Stimulated activated naive CD8-positive, alpha-beta T cell treated with anti-CD3 and anti-CD28 coated beads, Interleukin-15, amount 100 ng/mL, for 72 hours (primary cell): ENCODE results near the gene ASB4.

Experiments
- ATAC-seq: fragments of 150-1000 bp; cut with Tn5 transposase; 2 replicates; pipeline ENCODE4 v1.10.0; 2021; ENCODE audit warnings: mild to moderate bottlenecking, moderate library complexity
- DNase-seq, 2 donors: peaks; one replicate each; pipeline ENCODE4 v3.0.0; 2021 to 2022
- H3K27ac Mint-ChIP-seq, 2 donors: one replicate each; pipeline ENCODE4 v1.8.0; 2022; ENCODE audit warnings: mild to moderate bottlenecking in 2 of 2, mixed read lengths in 2 of 2, moderate library complexity in 2 of 2
- H3K27me3 Mint-ChIP-seq: one replicate; pipeline ENCODE4 v1.8.0; 2022; ENCODE audit warnings: mixed read lengths
- H3K4me1 Mint-ChIP-seq: one replicate; pipeline ENCODE4 v1.8.0; 2022; ENCODE audit warnings: mild to moderate bottlenecking, mixed read lengths
- H3K4me3 Mint-ChIP-seq, 2 donors: one replicate each; pipeline ENCODE4 v1.8.0; 2022; ENCODE audit warnings: mild to moderate bottlenecking in 2 of 2, mixed read lengths in 2 of 2, moderate library complexity in 1 of 2
- H3K9me3 Mint-ChIP-seq, 2 donors: one replicate each; pipeline ENCODE4 v1.8.0; 2022; ENCODE audit warnings: mixed read lengths in 2 of 2

ASB4 gene

DNA sequence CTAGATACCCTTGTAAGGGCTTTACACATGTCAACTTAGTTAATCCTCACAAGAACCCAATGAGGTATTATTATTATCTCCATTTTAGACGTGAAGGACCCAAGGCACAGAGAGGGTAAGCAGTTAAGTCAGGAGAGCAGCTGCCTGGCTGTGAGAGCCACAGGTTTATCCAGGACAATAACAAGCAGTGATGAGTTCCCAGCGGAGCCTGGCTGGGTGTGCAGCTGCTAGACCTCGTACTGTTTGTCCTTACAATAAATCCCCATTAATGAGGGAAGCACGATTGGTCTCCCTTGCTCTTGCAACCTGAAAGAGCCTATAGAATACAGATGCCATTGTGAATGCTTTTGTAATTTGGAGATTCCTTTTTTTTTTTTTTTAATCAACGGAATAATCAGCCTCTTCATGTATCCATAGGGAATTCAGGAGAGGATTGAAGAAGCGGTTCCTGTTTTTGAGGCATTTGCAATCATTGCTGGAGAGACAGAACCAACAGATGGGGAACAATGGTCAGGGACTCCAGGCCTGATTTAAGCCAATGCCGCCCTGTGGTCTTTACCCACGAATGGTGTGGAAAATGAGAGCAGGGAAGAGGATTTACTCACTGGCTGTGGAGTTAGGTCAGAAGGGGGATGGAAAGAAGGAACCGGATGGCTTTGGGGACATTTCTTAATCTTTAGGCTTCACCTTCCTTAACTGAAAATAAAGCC is 12.3 kb upstream of the ASB4 start:
- no peak for DNase-seq
- no peak overlapping the region for H3K4me3 Mint-ChIP-seq
- H3K27ac Mint-ChIP-seq = no peak overlapping the region
- ATAC-seq = no peak
- no peaks in the 10 kb centered on the region for H3K9me3 Mint-ChIP-seq
- peaks cover 11% of the 10 kb centered on the region for H3K27me3 Mint-ChIP-seq
- peaks cover 16% of the 10 kb centered on the region for H3K4me1 Mint-ChIP-seq

- DNase-seq = no peak
- no peak overlapping the region for H3K4me3 Mint-ChIP-seq
- peaks cover 13% of the 10 kb centered on the region for H3K27me3 Mint-ChIP-seq
- H3K9me3 Mint-ChIP-seq = no peaks in the 10 kb centered on the region
- no peak for ATAC-seq
- H3K27ac Mint-ChIP-seq = no peak overlapping the region
- peaks cover under 1% of the 10 kb centered on the region for H3K4me1 Mint-ChIP-seq
Observed at GRCh38 chr7:95476072-95476847, 9.5 kb upstream of the ASB4 start.

DNA sequence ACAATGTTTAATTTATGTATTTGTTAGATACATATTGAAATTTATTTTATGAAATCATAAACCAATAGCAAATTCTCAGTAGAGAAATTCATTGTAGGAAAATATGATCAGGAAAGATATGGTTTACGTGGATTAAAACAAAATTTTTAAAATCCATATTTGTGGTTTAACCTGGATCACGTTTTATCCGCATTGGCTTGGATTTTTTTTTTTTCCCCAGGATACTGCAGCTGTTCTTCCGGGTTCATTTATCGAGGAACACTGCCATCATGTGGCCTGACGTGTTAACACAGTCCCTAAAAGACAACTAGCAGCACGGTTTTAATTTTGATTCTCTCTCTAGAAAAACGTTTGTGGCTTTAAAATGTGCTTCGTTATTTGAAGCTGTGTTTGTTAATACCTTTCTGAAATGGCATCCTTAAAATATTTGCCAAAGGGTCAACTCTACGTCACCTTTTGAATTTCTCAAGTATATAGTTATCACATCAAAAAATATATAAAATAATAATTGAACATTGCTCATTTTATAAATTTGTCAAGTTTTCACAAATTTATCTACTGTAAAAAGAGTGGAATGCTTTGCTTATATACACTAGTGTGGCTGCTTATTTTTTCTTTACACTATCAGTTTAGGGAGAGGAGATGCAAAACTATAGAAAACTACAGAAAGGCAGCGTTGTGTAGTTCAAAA is 8.7 kb upstream of the ASB4 start:
- ATAC-seq (no peak), DNase-seq (peak; percentile 20 to 28)
- H3K4me3 Mint-ChIP-seq = no peak overlapping the region
- no peak overlapping the region for H3K27ac Mint-ChIP-seq
- peaks cover 13% of the 10 kb centered on the region for H3K27me3 Mint-ChIP-seq
- H3K9me3 Mint-ChIP-seq = no peaks in the 10 kb centered on the region
- H3K4me1 Mint-ChIP-seq = no peaks in the 10 kb centered on the region

- no peak for DNase-seq
- Mint-ChIP-seq H3K9me3 (no peaks in the 10 kb centered on the region), H3K27ac (no peak overlapping the region), H3K27me3 (peaks cover 13% of the 10 kb centered on the region), H3K4me1 (no peaks in the 10 kb centered on the region), H3K4me3 (no peak overlapping the region)
- no peak for ATAC-seq
Observed at GRCh38 chr7:95478272-95479037, 7.3 kb upstream of the ASB4 start.

DNA sequence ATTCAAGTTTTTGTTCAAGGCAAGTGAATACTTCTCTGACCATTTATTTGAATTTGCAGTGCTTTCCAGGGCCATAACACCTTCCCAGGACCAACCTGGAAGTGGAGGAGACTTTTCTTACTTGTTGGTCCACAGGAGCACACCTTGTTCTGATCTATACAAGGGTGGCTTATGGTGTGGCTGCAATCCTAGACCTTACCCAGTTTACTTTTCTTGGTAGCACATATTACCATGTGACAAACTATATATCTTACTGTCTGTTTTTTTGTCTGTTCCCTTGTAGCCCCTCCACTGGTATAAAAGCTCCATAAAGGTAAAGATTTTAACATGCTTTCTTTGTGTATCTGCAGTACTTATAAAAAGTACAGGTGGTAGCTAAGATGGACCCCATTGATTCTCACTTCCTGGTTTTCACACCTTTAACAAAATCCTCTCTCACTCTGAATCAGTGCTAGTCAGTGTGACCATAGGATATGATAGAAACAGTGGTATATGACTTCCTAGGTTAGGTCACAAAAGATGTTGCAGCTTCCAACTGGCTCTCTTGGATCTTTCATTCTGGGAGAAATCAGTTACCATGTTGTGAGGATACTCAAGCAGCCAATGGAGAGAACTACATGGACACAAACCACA is 5.6 kb upstream of the ASB4 start:
- no peaks in the 10 kb centered on the region for H3K9me3 Mint-ChIP-seq
- no peak overlapping the region for H3K27ac Mint-ChIP-seq
- no peak for ATAC-seq
- no peak overlapping the region for H3K4me3 Mint-ChIP-seq
- no peaks in the 10 kb centered on the region for H3K4me1 Mint-ChIP-seq
- no peak for DNase-seq
- H3K27me3 Mint-ChIP-seq = peaks cover 13% of the 10 kb centered on the region

GRCh38 chr7:95481271-95482165 is 4.2 kb upstream of the ASB4 start:
- Mint-ChIP-seq H3K4me3 (no peak overlapping the region), H3K27me3 (peaks cover 13% of the 10 kb centered on the region), H3K4me1 (no peaks in the 10 kb centered on the region), H3K9me3 (no peaks in the 10 kb centered on the region), H3K27ac (no peak overlapping the region)
- ATAC-seq (no peak), DNase-seq (no peak)

DNA sequence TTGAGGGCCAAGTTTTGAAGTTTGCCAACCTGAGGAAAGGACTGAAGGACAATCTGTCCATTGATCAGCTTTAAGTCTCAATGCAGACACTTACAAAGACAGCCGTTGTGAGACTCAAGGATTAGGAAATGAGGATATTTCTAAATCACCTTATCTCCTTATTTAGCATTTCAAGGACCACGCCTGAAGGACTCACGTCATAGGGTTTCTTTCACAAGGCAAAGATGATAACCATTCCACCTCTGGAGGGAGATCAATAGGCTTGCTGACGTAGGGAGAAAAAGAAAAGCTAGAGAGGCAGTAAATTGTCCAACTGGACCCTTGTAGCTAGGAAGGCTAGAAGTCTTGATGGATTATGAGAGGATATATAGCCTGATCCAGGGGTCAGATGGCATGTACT is 3.3 kb upstream of the ASB4 start:
- ATAC-seq (no peak), DNase-seq (no peak)
- Mint-ChIP-seq H3K27me3 (peaks cover 12% of the 10 kb centered on the region), H3K4me1 (no peaks in the 10 kb centered on the region), H3K27ac (no peak overlapping the region), H3K4me3 (no peak overlapping the region), H3K9me3 (no peaks in the 10 kb centered on the region)

- Mint-ChIP-seq H3K9me3 (no peaks in the 10 kb centered on the region), H3K4me1 (no peaks in the 10 kb centered on the region), H3K4me3 (no peak overlapping the region), H3K27ac (no peak overlapping the region), H3K27me3 (peaks cover 17% of the 10 kb centered on the region)
- DNase-seq (no peak), ATAC-seq (no peak)
Observed at GRCh38 chr7:95490231-95490762, 4.6 kb downstream of the ASB4 start.

DNA sequence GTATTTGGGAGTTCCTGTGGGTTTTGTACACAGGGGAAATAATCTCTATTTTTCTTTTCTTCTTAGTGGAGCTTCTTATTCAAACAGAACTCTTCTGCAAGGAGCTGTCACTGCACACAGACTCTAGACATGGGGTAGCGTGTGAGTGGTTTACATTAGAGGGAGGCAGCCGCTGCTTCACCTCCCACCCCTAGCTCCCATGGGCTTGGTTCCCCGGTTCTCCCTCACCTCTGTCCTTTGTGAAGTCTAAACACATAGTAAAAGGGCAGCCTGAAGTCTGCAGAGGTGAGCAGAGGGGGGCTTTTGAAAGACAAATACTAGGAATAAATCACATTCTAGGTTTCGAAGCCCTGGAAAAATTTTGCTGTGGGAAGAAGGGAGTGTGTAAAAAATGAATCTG is 5.5 kb downstream of the ASB4 start:
- H3K4me3 Mint-ChIP-seq = no peak overlapping the region

DNA sequence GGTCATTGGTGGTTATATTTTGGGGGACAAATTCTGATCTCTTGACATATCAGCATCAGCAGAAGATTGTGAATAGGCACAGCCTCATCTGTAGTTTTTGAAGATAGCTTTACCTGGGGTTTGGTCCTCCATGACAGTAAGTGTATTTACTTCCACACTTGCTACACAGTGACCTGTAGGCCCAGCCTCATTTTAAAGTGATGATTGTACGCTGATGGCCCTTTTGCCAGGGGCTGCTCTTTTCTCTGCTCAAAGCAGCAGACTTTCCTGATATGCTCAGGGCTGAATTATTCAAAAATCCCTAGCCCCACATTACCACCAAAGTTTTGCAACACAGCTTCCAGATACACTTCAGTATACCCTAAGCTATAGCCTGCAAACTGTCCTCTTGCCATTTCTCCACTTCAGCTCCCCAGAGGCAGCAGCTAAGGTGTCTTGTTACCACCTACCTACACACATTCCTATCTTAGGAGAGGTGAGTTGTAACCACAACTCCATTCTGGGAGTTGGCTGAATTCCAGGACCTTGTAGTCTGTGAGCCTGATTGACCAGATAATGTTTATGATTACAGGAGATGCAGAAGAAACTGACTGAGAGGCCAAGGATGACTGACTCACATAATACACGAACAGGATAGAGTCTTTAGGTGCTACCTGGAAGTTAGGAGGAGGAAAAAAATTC is 6.0 kb downstream of the ASB4 start:
- H3K9me3 Mint-ChIP-seq = no peaks in the 10 kb centered on the region
- H3K27ac Mint-ChIP-seq = no peak overlapping the region
- peaks cover 17% of the 10 kb centered on the region for H3K27me3 Mint-ChIP-seq
- DNase-seq (no peak), ATAC-seq (no peak)
- H3K4me1 Mint-ChIP-seq = no peaks in the 10 kb centered on the region
- H3K4me3 Mint-ChIP-seq = no peak overlapping the region

More for the DNA sequence above, 5.5 kb downstream of the ASB4 start:
- ATAC-seq (no peak), DNase-seq (no peak)
- Mint-ChIP-seq H3K27me3 (peaks cover 17% of the 10 kb centered on the region), H3K4me1 (no peaks in the 10 kb centered on the region), H3K9me3 (no peaks in the 10 kb centered on the region), H3K27ac (no peak overlapping the region)

DNA sequence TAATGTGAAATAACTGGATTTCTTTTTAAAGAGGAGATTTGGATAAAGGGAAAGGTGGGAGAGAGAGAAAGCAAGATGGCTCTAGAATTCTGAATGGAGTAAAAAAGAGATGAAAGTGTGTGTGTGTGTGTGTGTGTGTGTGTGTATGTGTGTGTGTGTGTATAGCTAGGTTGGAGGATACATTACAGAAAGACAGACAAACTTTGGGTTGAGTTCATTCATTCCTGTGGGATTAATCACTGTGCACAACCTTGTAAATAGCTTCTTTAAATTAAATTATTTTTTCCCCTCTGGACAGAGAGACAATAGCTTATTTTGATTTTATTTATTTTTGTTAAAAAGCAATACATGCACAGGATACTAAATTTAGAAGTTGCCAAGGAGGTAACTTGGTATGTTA is 7.5 kb downstream of the ASB4 start:
- Mint-ChIP-seq H3K27ac (no peak overlapping the region), H3K4me3 (no peak overlapping the region), H3K4me1 (no peaks in the 10 kb centered on the region), H3K9me3 (no peaks in the 10 kb centered on the region), H3K27me3 (peaks cover 17% of the 10 kb centered on the region)
- ATAC-seq (no peak), DNase-seq (no peak)

GRCh38 chr7:95493844-95494243 is 8.1 kb downstream of the ASB4 start:
- Mint-ChIP-seq H3K4me1 (peaks cover under 1% of the 10 kb centered on the region), H3K27me3 (peaks cover 17% of the 10 kb centered on the region), H3K4me3 (no peak overlapping the region), H3K9me3 (no peaks in the 10 kb centered on the region), H3K27ac (no peak overlapping the region)
- ATAC-seq (no peak), DNase-seq (no peak)

DNA sequence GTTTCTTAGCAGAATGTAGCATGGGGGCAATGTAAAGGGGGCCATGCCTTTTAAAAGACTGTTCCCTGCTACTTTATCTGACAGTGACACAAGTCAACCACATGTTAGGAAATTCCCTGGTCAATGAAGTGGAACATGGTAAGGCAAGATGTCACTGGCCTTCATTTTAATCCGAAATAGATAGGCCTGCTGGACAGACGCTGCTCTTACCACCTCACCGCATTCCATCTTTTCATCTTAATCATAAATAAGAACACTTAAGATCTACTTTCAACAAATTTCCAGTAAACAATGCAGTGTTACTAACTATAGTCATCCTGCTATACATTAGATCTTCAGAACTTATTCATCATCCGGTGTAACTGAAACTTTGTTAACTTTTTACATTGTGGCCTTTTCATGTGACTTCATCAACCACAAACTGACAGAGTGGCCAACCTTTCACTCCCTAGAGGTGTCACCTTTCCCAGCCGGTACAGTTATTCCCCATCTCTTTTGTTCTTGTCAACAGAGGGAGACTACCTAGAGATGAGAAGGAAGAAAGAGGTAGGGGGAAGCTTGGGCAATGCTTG is 15.6 kb downstream of the ASB4 start:
- Mint-ChIP-seq H3K27ac (peak overlapping the region; percentile 78 to 92), H3K9me3 (no peaks in the 10 kb centered on the region), H3K4me1 (peaks cover 35% of the 10 kb centered on the region), H3K4me3 (peak overlapping the region; percentile 1 to 62), H3K27me3 (no peaks in the 10 kb centered on the region)
- peak; percentile 95 for ATAC-seq
- DNase-seq = peak; percentile 7 to 36
